ENCODE measurements around the gene ANO7.
A peak's percentile ranks its signal among the peaks of the same experiment; 100 is the strongest.

Gene ANO7

GRCh38 chr2:241188361-241189092 is at the start of gene ANO7:
Gene ANO7, plus strand, starts transcription at chr2:241188677. Its CDS starts 1,387 bp downstream, at chr2:241190064.
- no peaks in the 10 kb centered on the region for H3K36me3 ChIP-seq (replicated peaks)
- H3K4me3 ChIP-seq = no peak within 1 kb of the TSS
- in situ Hi-C loops (cut with MboI; ENCODE audit: low sequenced_read_pairs) = no loop called here
- H3K4me1 ChIP-seq = no peaks in the 10 kb centered on the region
- no peak for DNase-seq (ENCODE audit: low spot score in 2 of 2)
- no peaks in the 10 kb centered on the region for H3K9me3 ChIP-seq
- no peaks in the 10 kb centered on the region for H3K27me3 ChIP-seq (ENCODE audit: low read depth)

GRCh38 chr2:241139531-241140444 is 48.7 kb upstream of the ANO7 start:
- H3K36me3 ChIP-seq (replicated peaks) = peaks cover 52% of the 10 kb centered on the region

GRCh38 chr2:241140445-241140840 is 48.0 kb upstream of the ANO7 start:
- in situ Hi-C loops (cut with MboI; ENCODE audit: low sequenced_read_pairs) = no loop called here
- H3K36me3 ChIP-seq (replicated peaks) = peaks cover 46% of the 10 kb centered on the region
- DNase-seq (ENCODE audit: low spot score in 2 of 2) = no peak
- no peaks in the 10 kb centered on the region for H3K9me3 ChIP-seq
- no peak overlapping the region for H3K4me3 ChIP-seq
- no peaks in the 10 kb centered on the region for H3K4me1 ChIP-seq
- no peaks in the 10 kb centered on the region for H3K27me3 ChIP-seq (ENCODE audit: low read depth)

More at GRCh38 chr2:241139531-241140444, 48.7 kb upstream of the ANO7 start:
- Histone ChIP-seq H3K4me3 (no peak overlapping the region), H3K4me1 (no peaks in the 10 kb centered on the region), H3K9me3 (no peaks in the 10 kb centered on the region), H3K27me3 (ENCODE audit: low read depth) (no peaks in the 10 kb centered on the region)
- no peak for DNase-seq (ENCODE audit: low spot score in 2 of 2)
- in situ Hi-C loops (cut with MboI; ENCODE audit: low sequenced_read_pairs) = no loop called here

GRCh38 chr2:241141214-241141770 is 47.2 kb upstream of the ANO7 start:
- H3K36me3 ChIP-seq (replicated peaks) = peaks cover 37% of the 10 kb centered on the region

GRCh38 chr2:241142063-241142462 is 46.4 kb upstream of the ANO7 start:
- peaks cover 3% of the 10 kb centered on the region for H3K4me1 ChIP-seq
- H3K4me3 ChIP-seq = no peak overlapping the region
- H3K27me3 ChIP-seq (ENCODE audit: low read depth) = no peaks in the 10 kb centered on the region
- H3K9me3 ChIP-seq = no peaks in the 10 kb centered on the region
- in situ Hi-C loops (cut with MboI; ENCODE audit: low sequenced_read_pairs) = no loop called here
- peaks cover 30% of the 10 kb centered on the region for H3K36me3 ChIP-seq (replicated peaks)
- DNase-seq (ENCODE audit: low spot score in 2 of 2) = no peak

More at GRCh38 chr2:241141214-241141770, 47.2 kb upstream of the ANO7 start:
- in situ Hi-C loops (cut with MboI; ENCODE audit: low sequenced_read_pairs) = no loop called here
- Histone ChIP-seq H3K9me3 (no peaks in the 10 kb centered on the region), H3K4me3 (no peak overlapping the region), H3K27me3 (ENCODE audit: low read depth) (no peaks in the 10 kb centered on the region), H3K4me1 (no peaks in the 10 kb centered on the region)
- no peak for DNase-seq (ENCODE audit: low spot score in 2 of 2)

GRCh38 chr2:241142593-241142992 is 45.9 kb upstream of the ANO7 start:
- no peaks in the 10 kb centered on the region for H3K27me3 ChIP-seq (ENCODE audit: low read depth)
- H3K9me3 ChIP-seq = no peaks in the 10 kb centered on the region
- peaks cover 30% of the 10 kb centered on the region for H3K36me3 ChIP-seq (replicated peaks)
- in situ Hi-C loops (cut with MboI; ENCODE audit: low sequenced_read_pairs) = no loop called here
- H3K4me1 ChIP-seq = peaks cover 5% of the 10 kb centered on the region
- no peak for DNase-seq (ENCODE audit: low spot score in 2 of 2)
- no peak overlapping the region for H3K4me3 ChIP-seq

GRCh38 chr2:241146286-241146685 is 42.2 kb upstream of the ANO7 start:
- Histone ChIP-seq H3K36me3 (replicated peaks) (no peaks in the 10 kb centered on the region; the same call in 1 of the 2 replicates), H3K9me3 (no peaks in the 10 kb centered on the region), H3K4me1 (peaks cover 20% of the 10 kb centered on the region), H3K27me3 (ENCODE audit: low read depth) (no peaks in the 10 kb centered on the region), H3K4me3 (no peak overlapping the region)
- DNase-seq (ENCODE audit: low spot score in 2 of 2) = no peak
- in situ Hi-C loops (cut with MboI; ENCODE audit: low sequenced_read_pairs) = no loop called here

GRCh38 chr2:241147336-241147735 is 41.1 kb upstream of the ANO7 start:
- no peaks in the 10 kb centered on the region for H3K27me3 ChIP-seq (ENCODE audit: low read depth)
- H3K9me3 ChIP-seq = no peaks in the 10 kb centered on the region
- no peak overlapping the region for H3K4me3 ChIP-seq
- peaks cover 21% of the 10 kb centered on the region for H3K4me1 ChIP-seq
- no peaks in the 10 kb centered on the region; the same call in 1 of the 2 replicates for H3K36me3 ChIP-seq (replicated peaks)
- DNase-seq (ENCODE audit: low spot score in 2 of 2) = no peak
- in situ Hi-C loops (cut with MboI; ENCODE audit: low sequenced_read_pairs) = no loop called here

GRCh38 chr2:241148239-241148638 is 40.2 kb upstream of the ANO7 start:
- no peak for DNase-seq (ENCODE audit: low spot score in 2 of 2)
- Histone ChIP-seq H3K9me3 (no peaks in the 10 kb centered on the region), H3K36me3 (replicated peaks) (no peaks in the 10 kb centered on the region), H3K27me3 (ENCODE audit: low read depth) (no peaks in the 10 kb centered on the region), H3K4me1 (peaks cover 21% of the 10 kb centered on the region), H3K4me3 (peak overlapping the region; percentile 69)
- in situ Hi-C loops (cut with MboI; ENCODE audit: low sequenced_read_pairs) = no loop called here

- peaks cover 21% of the 10 kb centered on the region for H3K4me1 ChIP-seq
- H3K4me3 ChIP-seq = peak within 1 kb of the TSS; percentile 69
- no peaks in the 10 kb centered on the region for H3K27me3 ChIP-seq (ENCODE audit: low read depth)
- no peaks in the 10 kb centered on the region; the same call in 1 of the 2 replicates for H3K36me3 ChIP-seq (replicated peaks)
- in situ Hi-C loops (cut with MboI; ENCODE audit: low sequenced_read_pairs) = no loop called here
- H3K9me3 ChIP-seq = no peaks in the 10 kb centered on the region
- DNase-seq (ENCODE audit: low spot score in 2 of 2) = peak; percentile 97 to 98
Observed at GRCh38 chr2:241148891-241149674, 39.4 kb upstream of the ANO7 start, which contains the start of gene PASK. Gene PASK, minus strand, starts transcription at chr2:241149472. Its CDS starts 6,440 bp downstream, at chr2:241143032.

- no peaks in the 10 kb centered on the region for H3K9me3 ChIP-seq
- H3K27me3 ChIP-seq (ENCODE audit: low read depth) = no peaks in the 10 kb centered on the region
- peaks cover 21% of the 10 kb centered on the region for H3K4me1 ChIP-seq
- in situ Hi-C loops (cut with MboI; ENCODE audit: low sequenced_read_pairs) = no loop called here
- peak overlapping the region; percentile 69 for H3K4me3 ChIP-seq
- peaks cover 1% of the 10 kb centered on the region for H3K36me3 ChIP-seq (replicated peaks)
- no peak for DNase-seq (ENCODE audit: low spot score in 2 of 2)
Observed at GRCh38 chr2:241149675-241149924, 38.9 kb upstream of the ANO7 start.

GRCh38 chr2:241149925-241150659 is 38.4 kb upstream of the ANO7 start, which contains the start of gene PPP1R7:
Gene PPP1R7, plus strand, starts transcription at chr2:241150467. Its CDS starts 29 bp downstream, at chr2:241150496.
- no peaks in the 10 kb centered on the region for H3K9me3 ChIP-seq
- DNase-seq (ENCODE audit: low spot score in 2 of 2) = peak; percentile 94 to 96
- peaks cover 6% of the 10 kb centered on the region for H3K36me3 ChIP-seq (replicated peaks)
- H3K27me3 ChIP-seq (ENCODE audit: low read depth) = no peaks in the 10 kb centered on the region
- in situ Hi-C loops (cut with MboI; ENCODE audit: low sequenced_read_pairs) = no loop called here
- H3K4me3 ChIP-seq = peak within 1 kb of the TSS; percentile 69
- H3K4me1 ChIP-seq = peaks cover 21% of the 10 kb centered on the region
